GM23248 (cell line): ENCODE data around the gene IQSEC3. TPM values are rescaled to one million over a fixed set of nuclear protein-coding genes. Genes with fewer than 3 reads are reported as not detected.
A peak's percentile ranks its signal among the peaks of the same experiment; 100 is the strongest.

Experiments used
- DNase-seq: peaks from one replicate; pipeline ENCODE4 v3.0.0-alpha.2; 2015
- H2AFZ ChIP-seq: fragments of 200-600 bp; sonication (generic); 2 replicates; pipeline ENCODE4 v1.6.1; 2016; ENCODE audit warnings: antibody characterized with exemption
- H3F3A ChIP-seq: fragments of 200-600 bp; sonication (generic); 2 replicates; pipeline ENCODE4 v1.6.1; 2016; ENCODE audit warnings: mild to moderate bottlenecking, antibody characterized with exemption, mixed run types; ENCODE audit not compliant: insufficient read depth
- H3K27ac ChIP-seq: fragments of 200-600 bp; sonication (generic); 2 replicates; pipeline ENCODE4 v1.5.1; 2016; ENCODE audit warnings: mild to moderate bottlenecking
- H3K27me3 ChIP-seq: fragments of 200-600 bp; sonication (generic); replicated peaks from 2 replicates; pipeline ENCODE4 v1.6.1; 2016; ENCODE audit warnings: mild to moderate bottlenecking; ENCODE audit not compliant: insufficient read depth
- H3K36me3 ChIP-seq: fragments of 200-600 bp; sonication (generic); 2 replicates; pipeline ENCODE4 v1.6.1; 2016; ENCODE audit warnings: low read depth, mild to moderate bottlenecking
- H3K4me1 ChIP-seq: fragments of 200-600 bp; sonication (generic); 2 replicates; pipeline ENCODE4 v1.6.1; 2016; ENCODE audit warnings: mild to moderate bottlenecking; ENCODE audit not compliant: insufficient read depth
- H3K4me2 ChIP-seq: fragments of 200-600 bp; sonication (generic); one replicate; pipeline ENCODE4 v1.6.1; 2016; ENCODE audit warnings: mild to moderate bottlenecking; ENCODE audit not compliant: unreplicated experiment
- H3K4me3 ChIP-seq: fragments of 200-600 bp; sonication (generic); 2 replicates; pipeline ENCODE4 v1.5.1; 2016; ENCODE audit warnings: mild to moderate bottlenecking
- H3K79me2 ChIP-seq: fragments of 200-600 bp; sonication (generic); 2 replicates; pipeline ENCODE4 v1.6.1; 2016; ENCODE audit warnings: mild to moderate bottlenecking; ENCODE audit not compliant: insufficient read depth
- H3K9ac ChIP-seq: fragments of 200-600 bp; sonication (generic); 2 replicates; pipeline ENCODE4 v1.6.1; 2016; ENCODE audit warnings: mild to moderate bottlenecking
- H3K9me2 ChIP-seq: fragments of 200-600 bp; sonication (generic); 2 replicates; pipeline ENCODE4 v1.6.1; 2016; ENCODE audit warnings: mixed run types, mild to moderate bottlenecking, moderate library complexity; ENCODE audit not compliant: insufficient read depth
- H3K9me3 ChIP-seq: fragments of 200-600 bp; sonication (generic); one replicate; pipeline ENCODE4 v1.6.1; 2017; ENCODE audit warnings: low read depth
- H4K20me1 ChIP-seq: fragments of 200-600 bp; sonication (generic); 2 replicates; pipeline ENCODE4 v1.6.0; 2016; ENCODE audit not compliant: insufficient read depth
- EZH2 ChIP-seq: fragments of 200-600 bp; sonication (generic); IDR thresholded peaks from 2 replicates; pipeline ENCODE4 v1.6.1; 2018; ENCODE audit warnings: antibody characterized with exemption, mild to moderate bottlenecking; ENCODE audit not compliant: insufficient read depth, poor library complexity, severe bottlenecking
- EZH2phosphoT487 ChIP-seq: fragments of 200-600 bp; sonication (generic); IDR thresholded peaks from 2 replicates; pipeline ENCODE4 v1.6.1; 2018; ENCODE audit warnings: antibody characterized with exemption, moderate library complexity, mild to moderate bottlenecking, low read depth; ENCODE audit not compliant: insufficient read depth
- WGBS, 2 experiments: methylation state at CpG; one replicate each; pipeline ENCODE4 v1.1.6; 2015 to 2017; ENCODE audit warnings: low lambda C conversion rate in 2 of 2, low coverage in 1 of 2; ENCODE audit errors: missing lambda C conversion rate in 2 of 2; 5-methylcytosine and 5-hydroxymethylcytosine counted together
- in situ Hi-C: fragments of 300-500 bp; cut with MboI; formaldehyde crosslinking; loops from 2 replicates; pipeline ENCODE4 v1.15.0; 2020
- polyA plus RNA-seq: library from polyadenylated mRNA; unstranded; fragments of >200 nt; fragmentation: Nextera tagmentation; extraction: Ambion mirVana; gene quantifications from 2 replicates; pipeline ENCODE4 v1.2.1, GENCODE V29; 2016
- total RNA-seq: library from RNA; depleted of rRNA; stranded (reverse); fragments of >200 nt; shearing (Covaris generic); gene quantifications from 2 replicates; pipeline ENCODE4 v1.2.3, GENCODE V29; 2014

Gene IQSEC3
- total and polyA plus RNA-seq, 2 experiments from 2014 or later: not detected

GRCh38 chr12:212415-212714 lies 145.8 kb downstream of the IQSEC3 start:
- in situ Hi-C loops: no loop called here
- WGBS, 2 experiments: 61 to 66% methylated on average over 8 of the region's 8 CpGs
- Histone ChIP-seq H3F3A (no peaks in the 10 kb centered on the region), H3K4me3 (no peak overlapping the region), H3K9ac (no peak overlapping the region), H3K27me3 (peaks cover 51% of the 10 kb centered on the region), H3K9me2 (no peaks in the 10 kb centered on the region), H3K4me2 (no peak overlapping the region), H3K9me3 (no peaks in the 10 kb centered on the region), H2AFZ (no peak overlapping the region), H3K27ac (no peak overlapping the region), H3K36me3 (no peaks in the 10 kb centered on the region), H3K79me2 (no peaks in the 10 kb centered on the region), H4K20me1 (no peaks in the 10 kb centered on the region), H3K4me1 (no peaks in the 10 kb centered on the region)
- no peak for DNase-seq
- no peak for TF ChIP-seq EZH2phosphoT487

DNA sequence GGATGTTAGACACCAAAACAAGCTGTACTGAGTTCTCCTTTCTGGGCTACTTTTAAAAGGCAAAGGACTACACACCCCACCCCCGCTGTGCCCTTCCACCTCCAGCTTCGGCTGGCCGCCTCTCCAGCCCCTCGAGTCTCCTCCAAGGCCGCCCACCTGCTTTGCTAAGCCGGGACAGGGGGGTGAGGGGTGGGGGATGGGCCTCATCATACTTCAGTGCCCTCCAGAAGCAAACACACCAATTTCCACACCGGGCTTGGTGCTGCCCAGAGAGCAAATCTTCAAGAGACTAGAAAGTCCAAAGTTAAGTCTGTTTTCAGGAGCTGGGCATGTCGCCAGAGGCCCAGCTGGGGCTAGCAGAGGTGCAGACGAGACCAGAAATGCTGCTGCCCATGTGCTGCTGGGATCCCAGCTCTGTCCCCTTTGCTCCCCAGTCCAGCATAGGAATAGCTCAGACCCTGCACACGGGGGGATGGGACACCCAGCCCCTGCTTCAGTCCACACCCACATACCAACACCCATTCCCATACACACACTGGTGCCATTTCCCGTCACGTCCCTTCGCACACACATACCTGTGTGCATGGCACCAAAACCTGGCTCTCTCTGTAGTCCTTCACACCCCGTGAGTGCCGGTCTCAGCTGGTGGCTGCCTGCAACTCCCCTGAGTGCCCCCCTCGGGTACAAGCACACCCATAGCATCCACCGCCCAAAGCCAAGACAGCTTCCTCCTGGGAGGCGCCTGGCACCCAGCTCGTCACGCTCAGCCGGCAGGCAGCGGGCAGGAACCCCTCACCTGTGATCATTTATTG lies 146.4 kb downstream of the IQSEC3 start:
- H3K9me3 ChIP-seq: no peaks in the 10 kb centered on the region
- TF ChIP-seq EZH2phosphoT487: no peak
- TF ChIP-seq EZH2: no peak
- no peaks in the 10 kb centered on the region for H4K20me1 ChIP-seq
- H3K9ac ChIP-seq: no peak overlapping the region
- H3K9me2 ChIP-seq: no peaks in the 10 kb centered on the region
- H3K4me3 ChIP-seq: no peak overlapping the region
- in situ Hi-C loops: no loop called here
- H3K36me3 ChIP-seq: no peaks in the 10 kb centered on the region
- H3K4me2 ChIP-seq: no peak overlapping the region
- DNase-seq: no peak
- no peaks in the 10 kb centered on the region for H3K79me2 ChIP-seq
- H3K4me1 ChIP-seq: no peaks in the 10 kb centered on the region
- H2AFZ ChIP-seq: no peak overlapping the region
- H3K27me3 ChIP-seq: peaks cover 45% of the 10 kb centered on the region
- H3F3A ChIP-seq: no peaks in the 10 kb centered on the region
- WGBS, 2 experiments: 37 to 39% methylated on average over 21 to 22 of the region's 22 CpGs
- no peak overlapping the region for H3K27ac ChIP-seq

- TF ChIP-seq EZH2phosphoT487 (no peak), EZH2 (no peak)
- Histone ChIP-seq H3K9ac (no peak overlapping the region), H3F3A (no peaks in the 10 kb centered on the region), H3K79me2 (no peaks in the 10 kb centered on the region), H2AFZ (no peak overlapping the region), H3K4me1 (no peaks in the 10 kb centered on the region), H3K9me3 (no peaks in the 10 kb centered on the region), H4K20me1 (no peaks in the 10 kb centered on the region), H3K36me3 (no peaks in the 10 kb centered on the region), H3K27ac (no peak overlapping the region), H3K27me3 (peaks cover 39% of the 10 kb centered on the region), H3K4me3 (no peak overlapping the region), H3K4me2 (no peak overlapping the region), H3K9me2 (no peaks in the 10 kb centered on the region)
- in situ Hi-C loops: no loop called here
- 25 to 30% methylated on average over 11 to 12 of the region's 12 CpGs for WGBS, 2 experiments
- no peak for DNase-seq
Observed at GRCh38 chr12:213527-213932, 147.0 kb downstream of the IQSEC3 start.

GRCh38 chr12:214003-214741 lies 147.6 kb downstream of the IQSEC3 start, which contains the start of gene SLC6A12:
TSS of gene SLC6A12 (minus strand) at chr12:214157. CDS start at chr12:209986, 4,171 bp downstream.
- Histone ChIP-seq H3K27ac (no peak within 1 kb of the TSS), H3K9me3 (no peaks in the 10 kb centered on the region), H2AFZ (no peak within 1 kb of the TSS), H3K4me2 (no peak within 1 kb of the TSS), H4K20me1 (no peaks in the 10 kb centered on the region), H3F3A (no peaks in the 10 kb centered on the region), H3K9me2 (no peaks in the 10 kb centered on the region), H3K27me3 (peaks cover 42% of the 10 kb centered on the region), H3K4me1 (no peaks in the 10 kb centered on the region), H3K4me3 (no peak within 1 kb of the TSS), H3K79me2 (no peaks in the 10 kb centered on the region), H3K36me3 (no peaks in the 10 kb centered on the region), H3K9ac (no peak within 1 kb of the TSS)
- no peak for TF ChIP-seq EZH2
- TF ChIP-seq EZH2phosphoT487: no peak
- in situ Hi-C loops: no loop called here
- WGBS, 2 experiments: 25 to 30% methylated on average over 12 to 14 of the region's 14 CpGs
- peak; percentile 23 for DNase-seq
